ENCODE results near the gene ELAVL3.
"Not testable (repeated sequence)": the region's sequence is repeated elsewhere in the genome, so short reads cannot be mapped to it uniquely, and the experiment has no call there.

The ELAVL3 gene

GRCh38 chr19:11458236-11458900 lies 22.5 kb downstream of the ELAVL3 start:
- no peak for DNase-seq

- no peak for DNase-seq
These were observed 23.0 kb downstream of the ELAVL3 start for GRCh38 chr19:11457831-11458230.

GRCh38 chr19:11457115-11457514 lies 23.7 kb downstream of the ELAVL3 start:
- no peak for DNase-seq

- no peak for DNase-seq
These were observed 24.2 kb downstream of the ELAVL3 start for GRCh38 chr19:11456659-11457058.

- not testable (repeated sequence) for DNase-seq
These were observed 25.7 kb downstream of the ELAVL3 start for GRCh38 chr19:11455233-11455554.

- DNase-seq: no peak
These were observed 27.1 kb downstream of the ELAVL3 start for GRCh38 chr19:11453468-11454341.

- DNase-seq: no peak
These were observed 28.1 kb downstream of the ELAVL3 start for GRCh38 chr19:11452620-11453310.

- no peak for DNase-seq
These were observed 28.8 kb downstream of the ELAVL3 start for GRCh38 chr19:11451871-11452619.

GRCh38 chr19:11451327-11451870 lies 29.4 kb downstream of the ELAVL3 start:
- DNase-seq: no peak

- no peak for DNase-seq
These were observed 30.1 kb downstream of the ELAVL3 start for GRCh38 chr19:11450570-11451326.

- DNase-seq: no peak
These were observed 31.8 kb downstream of the ELAVL3 start for GRCh38 chr19:11448923-11449554.

- no peak for DNase-seq
These were observed 32.4 kb downstream of the ELAVL3 start for GRCh38 chr19:11448410-11448809.

GRCh38 chr19:11447347-11448262 lies 33.2 kb downstream of the ELAVL3 start:
- no peak for DNase-seq

- DNase-seq: no peak
These were observed 34.1 kb downstream of the ELAVL3 start for GRCh38 chr19:11446652-11447301.

- no peak for DNase-seq
These were observed 34.6 kb downstream of the ELAVL3 start for GRCh38 chr19:11446271-11446651.

GRCh38 chr19:11445141-11445540 lies 35.7 kb downstream of the ELAVL3 start:
- no peak for DNase-seq

GRCh38 chr19:11444059-11444458 lies 36.8 kb downstream of the ELAVL3 start:
- DNase-seq: no peak

GRCh38 chr19:11437955-11438354 lies 42.9 kb downstream of the ELAVL3 start:
- no peak for DNase-seq

GRCh38 chr19:11435833-11436313 lies 45.0 kb downstream of the ELAVL3 start:
- DNase-seq: no peak
